Nephron (organoid): ENCODE results near the gene CMBL.

ENCODE experiments used
- H3K27ac Mint-ChIP-seq, 3 experiments: 2 replicates each; pipeline ENCODE4 v1.8.0; 2020; ENCODE audit warnings: mixed read lengths in 3 of 3, mild to moderate bottlenecking in 2 of 3, moderate library complexity in 1 of 3
- H3K27me3 Mint-ChIP-seq: 2 replicates; pipeline ENCODE4 v1.8.0; 2021; ENCODE audit warnings: low read depth, mild to moderate bottlenecking, moderate library complexity, mixed read lengths
- H3K36me3 Mint-ChIP-seq: 2 replicates; pipeline ENCODE4 v1.8.0; 2020; ENCODE audit warnings: low read depth, mixed read lengths
- H3K4me1 Mint-ChIP-seq: 2 replicates; pipeline ENCODE4 v1.8.0; 2020; ENCODE audit warnings: mixed read lengths
- H3K4me3 Mint-ChIP-seq, 3 experiments: 2 replicates each; pipeline ENCODE4 v1.8.0; 2020; ENCODE audit warnings: mild to moderate bottlenecking in 3 of 3, mixed read lengths in 3 of 3, moderate library complexity in 2 of 3
- H3K9me3 Mint-ChIP-seq: 2 replicates; pipeline ENCODE4 v1.8.0; 2020; ENCODE audit warnings: mixed read lengths
- TF ChIP-seq, protein P1 (sequence below), 3 experiments: fragments of 200-600 bp; sonication (generic); IDR thresholded peaks; one replicate each; pipeline ENCODE4 v1.5.0; 2021; ENCODE audit warnings: antibody characterized with exemption in 3 of 3; ENCODE audit not compliant: unreplicated experiment in 3 of 3

CMBL gene

DNA sequence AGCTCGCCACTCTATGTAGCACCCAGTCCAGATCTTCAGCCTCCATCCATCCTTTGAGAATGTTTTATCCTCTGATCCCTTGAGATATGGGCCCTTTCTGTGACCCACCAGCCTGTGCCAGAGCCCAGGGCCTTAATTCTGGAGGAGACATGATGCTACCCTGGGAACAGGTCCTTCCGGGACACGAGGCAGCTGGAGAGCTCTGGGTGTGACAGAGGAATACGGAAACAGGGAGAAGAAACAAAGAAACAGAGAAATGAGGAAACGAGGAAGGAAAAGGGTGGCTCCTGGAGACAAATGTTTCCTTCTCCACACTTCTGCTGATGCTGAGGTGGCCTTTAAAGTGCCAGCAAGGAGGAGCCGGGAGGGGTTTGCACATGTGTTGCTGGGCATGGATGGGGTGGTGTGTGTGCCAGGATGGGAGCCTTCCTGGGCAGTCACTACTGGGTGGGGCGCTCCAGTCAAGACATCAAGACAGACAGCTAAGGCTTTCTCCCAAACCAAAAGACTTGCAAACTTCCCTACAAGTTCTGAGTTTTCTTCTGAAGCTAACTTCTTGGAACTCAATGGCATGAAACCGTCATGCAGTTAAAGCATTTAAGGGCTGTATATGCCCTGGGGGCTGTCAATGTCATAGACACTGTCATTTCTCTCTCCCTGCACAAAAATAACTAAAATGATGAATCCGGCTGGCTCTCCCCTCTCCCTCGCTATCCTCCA, 23.0 kb upstream of the CMBL start:
- H3K27ac Mint-ChIP-seq: peak overlapping the region; percentile 92 to 95 (median 93)
- no peaks in the 10 kb centered on the region for H3K9me3 Mint-ChIP-seq
- peak overlapping the region; percentile 53 to 79 (median 72) for H3K4me3 Mint-ChIP-seq
- peaks cover 13% of the 10 kb centered on the region for H3K27me3 Mint-ChIP-seq
- H3K4me1 Mint-ChIP-seq: peaks cover 50% of the 10 kb centered on the region
- TF ChIP-seq, protein P1, sequence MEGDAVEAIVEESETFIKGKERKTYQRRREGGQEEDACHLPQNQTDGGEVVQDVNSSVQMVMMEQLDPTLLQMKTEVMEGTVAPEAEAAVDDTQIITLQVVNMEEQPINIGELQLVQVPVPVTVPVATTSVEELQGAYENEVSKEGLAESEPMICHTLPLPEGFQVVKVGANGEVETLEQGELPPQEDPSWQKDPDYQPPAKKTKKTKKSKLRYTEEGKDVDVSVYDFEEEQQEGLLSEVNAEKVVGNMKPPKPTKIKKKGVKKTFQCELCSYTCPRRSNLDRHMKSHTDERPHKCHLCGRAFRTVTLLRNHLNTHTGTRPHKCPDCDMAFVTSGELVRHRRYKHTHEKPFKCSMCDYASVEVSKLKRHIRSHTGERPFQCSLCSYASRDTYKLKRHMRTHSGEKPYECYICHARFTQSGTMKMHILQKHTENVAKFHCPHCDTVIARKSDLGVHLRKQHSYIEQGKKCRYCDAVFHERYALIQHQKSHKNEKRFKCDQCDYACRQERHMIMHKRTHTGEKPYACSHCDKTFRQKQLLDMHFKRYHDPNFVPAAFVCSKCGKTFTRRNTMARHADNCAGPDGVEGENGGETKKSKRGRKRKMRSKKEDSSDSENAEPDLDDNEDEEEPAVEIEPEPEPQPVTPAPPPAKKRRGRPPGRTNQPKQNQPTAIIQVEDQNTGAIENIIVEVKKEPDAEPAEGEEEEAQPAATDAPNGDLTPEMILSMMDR (IDR thresholded peaks at IDR 0.05; ENCODE audit: unreplicated experiment in 3 of 3): no peak
- H3K36me3 Mint-ChIP-seq: no peaks in the 10 kb centered on the region

DNA sequence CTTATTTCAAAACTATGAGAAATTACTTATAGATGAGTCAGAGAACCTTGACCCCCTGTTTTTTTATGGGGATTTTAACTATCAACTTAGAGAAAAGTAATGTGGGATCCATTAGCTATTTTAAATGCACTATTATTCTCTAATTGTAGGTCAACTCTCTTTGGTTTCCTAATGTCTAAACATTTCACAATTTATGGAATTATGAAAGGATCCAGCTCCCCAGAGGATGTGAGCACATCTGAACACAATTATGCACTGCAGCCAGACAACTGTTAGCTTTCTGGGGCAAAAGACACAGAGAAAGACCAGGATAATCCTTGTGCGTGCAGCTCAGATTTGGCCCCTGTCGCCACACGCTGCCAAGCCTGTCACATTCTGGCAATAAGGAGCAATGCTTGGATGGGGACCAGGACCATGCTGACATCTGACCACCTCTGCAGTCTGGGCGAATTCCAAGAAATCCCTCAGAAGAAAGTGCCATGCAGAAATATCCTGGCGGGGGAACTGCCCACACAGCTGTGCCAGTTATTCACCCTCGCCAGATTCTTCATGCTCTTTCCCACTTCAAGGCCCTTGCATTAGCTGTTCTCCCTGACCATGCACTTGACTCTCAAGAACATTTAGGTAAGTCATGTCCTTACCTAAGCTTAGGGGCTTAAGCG, 22.2 kb upstream of the CMBL start:
- H3K4me3 Mint-ChIP-seq: peak overlapping the region in 2 of 3 experiments; percentile 11 to 72
- TF ChIP-seq, protein P1 (IDR thresholded peaks at IDR 0.05; ENCODE audit: unreplicated experiment in 3 of 3): no peak

DNA sequence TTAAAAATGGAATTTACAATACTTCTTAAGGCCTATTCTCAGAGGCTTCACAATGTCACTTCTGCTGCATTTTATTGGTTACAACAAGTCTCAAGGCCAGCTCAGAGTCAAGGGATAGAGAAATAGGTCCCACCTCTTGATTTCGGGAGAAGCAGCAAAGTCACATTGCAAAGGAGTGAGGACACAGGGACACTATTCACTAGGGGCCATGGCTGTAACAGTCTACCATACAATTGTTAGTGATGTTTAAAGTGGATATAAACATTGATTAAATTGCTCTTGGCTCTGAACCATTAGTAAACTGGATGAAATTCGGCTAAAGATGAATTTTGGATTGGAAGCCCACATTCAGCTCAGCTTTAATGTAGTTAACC, 21.7 kb upstream of the CMBL start:
- TF ChIP-seq, protein P1 (IDR thresholded peaks at IDR 0.05; ENCODE audit: unreplicated experiment in 3 of 3): no peak
- Mint-ChIP-seq H3K9me3 (no peaks in the 10 kb centered on the region), H3K36me3 (no peaks in the 10 kb centered on the region), H3K27me3 (peaks cover 9% of the 10 kb centered on the region), H3K27ac (peak overlapping the region; percentile 92 to 95 (median 93)), H3K4me3 (peak overlapping the region in 1 of 3 experiments; percentile 5), H3K4me1 (peaks cover 55% of the 10 kb centered on the region)

More for the DNA sequence above, 22.2 kb upstream of the CMBL start:
- peaks cover 12% of the 10 kb centered on the region for H3K27me3 Mint-ChIP-seq
- H3K4me1 Mint-ChIP-seq: peaks cover 54% of the 10 kb centered on the region
- H3K27ac Mint-ChIP-seq: peak overlapping the region; percentile 92 to 95 (median 93)
- H3K9me3 Mint-ChIP-seq: no peaks in the 10 kb centered on the region
- H3K36me3 Mint-ChIP-seq: no peaks in the 10 kb centered on the region

DNA sequence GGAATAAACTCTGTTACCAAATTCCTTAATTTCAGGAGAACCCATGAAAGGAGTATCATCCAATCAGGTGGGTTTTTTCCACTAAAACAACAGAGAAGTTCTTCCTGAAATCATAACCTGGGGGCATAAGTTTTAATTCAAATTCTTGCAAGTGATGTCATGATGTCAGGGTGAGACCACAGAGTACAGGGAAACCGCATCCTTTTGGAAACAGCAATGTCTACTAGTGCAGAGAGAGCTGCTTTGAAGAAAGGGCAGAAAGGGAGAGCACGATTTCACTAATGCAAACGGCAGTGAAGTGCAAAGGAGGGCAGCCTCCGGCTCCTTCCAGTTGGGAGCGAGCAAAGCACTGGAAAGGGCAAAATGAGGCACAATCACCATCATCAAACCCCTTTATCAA, 20.6 kb upstream of the CMBL start:
- no peak overlapping the region for H3K4me3 Mint-ChIP-seq
- H3K27ac Mint-ChIP-seq: peak overlapping the region; percentile 59 to 93 (median 65)
- H3K4me1 Mint-ChIP-seq: peaks cover 60% of the 10 kb centered on the region
- H3K9me3 Mint-ChIP-seq: no peaks in the 10 kb centered on the region
- H3K36me3 Mint-ChIP-seq: no peaks in the 10 kb centered on the region
- TF ChIP-seq, protein P1 (IDR thresholded peaks at IDR 0.05; ENCODE audit: unreplicated experiment in 3 of 3): no peak
- peaks cover 5% of the 10 kb centered on the region for H3K27me3 Mint-ChIP-seq

DNA sequence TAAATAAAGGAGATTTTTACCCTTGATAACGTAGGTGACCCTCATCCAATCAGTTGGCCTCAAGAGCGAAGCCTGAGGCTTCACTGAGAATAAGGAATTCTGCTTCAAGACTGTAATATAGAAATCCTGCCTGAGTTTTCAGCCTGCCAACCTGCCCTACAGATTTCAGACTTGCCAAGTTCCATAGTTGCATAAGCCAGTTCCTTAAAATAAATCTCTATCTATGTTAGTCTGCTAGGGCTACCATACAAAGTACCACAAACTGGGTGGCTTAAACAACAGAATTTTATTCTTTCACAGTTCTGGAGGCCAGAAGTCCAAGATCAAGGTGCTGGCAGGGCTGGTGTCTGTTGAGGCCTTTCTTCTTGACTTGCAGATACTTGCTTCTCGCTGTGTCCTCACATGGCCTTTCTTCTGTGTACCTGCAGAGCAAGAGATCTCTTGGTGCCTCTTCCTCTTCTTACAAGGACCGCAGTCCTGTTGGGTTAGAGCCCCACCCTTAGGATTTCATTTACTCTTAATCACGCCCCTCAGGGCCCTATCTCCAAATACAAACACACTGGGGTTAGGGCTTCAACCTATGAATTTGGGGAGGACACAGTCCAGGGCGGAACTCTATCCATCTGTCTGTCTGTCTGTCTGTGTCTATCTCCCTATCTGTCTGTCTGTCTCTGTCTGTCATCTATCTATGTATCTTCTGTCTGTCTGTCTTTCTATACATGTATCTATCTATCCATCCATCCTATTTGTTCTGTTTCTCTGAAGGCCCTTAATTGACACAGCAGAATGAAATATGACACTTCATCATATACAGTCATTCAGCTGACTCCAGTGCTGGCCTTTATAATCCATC, 17.0 kb upstream of the CMBL start:
- TF ChIP-seq, protein P1 (IDR thresholded peaks at IDR 0.05; ENCODE audit: unreplicated experiment in 3 of 3): no peak
- H3K36me3 Mint-ChIP-seq: no peaks in the 10 kb centered on the region
- no peaks in the 10 kb centered on the region for H3K9me3 Mint-ChIP-seq
- peak overlapping the region in 2 of 3 experiments; percentile 0 to 62 for H3K27ac Mint-ChIP-seq
- H3K4me1 Mint-ChIP-seq: peaks cover 31% of the 10 kb centered on the region
- H3K27me3 Mint-ChIP-seq: no peaks in the 10 kb centered on the region
- no peak overlapping the region for H3K4me3 Mint-ChIP-seq
